D721Med (cell line): ENCODE results near the gene ADAMTSL1.

ENCODE experiments used
- DNase-seq: peaks from one replicate; pipeline ENCODE4 v3.0.0; 2011; ENCODE audit warnings: low spot score; ENCODE audit not compliant: insufficient read length
- FAIRE-seq: peaks from 2 replicates; lab custom pipeline; 2011; peaks lifted over from hg19 to GRCh38; lab: Jason Lieb, UNC
- TF ChIP-seq, protein P1 (sequence below): IDR thresholded peaks from 2 replicates; pipeline ENCODE4 v1.5.1; 2012; ENCODE audit warnings: mild to moderate bottlenecking, control low read depth; ENCODE audit not compliant: insufficient read depth; ENCODE audit errors: missing control alignments

Gene ADAMTSL1

DNA sequence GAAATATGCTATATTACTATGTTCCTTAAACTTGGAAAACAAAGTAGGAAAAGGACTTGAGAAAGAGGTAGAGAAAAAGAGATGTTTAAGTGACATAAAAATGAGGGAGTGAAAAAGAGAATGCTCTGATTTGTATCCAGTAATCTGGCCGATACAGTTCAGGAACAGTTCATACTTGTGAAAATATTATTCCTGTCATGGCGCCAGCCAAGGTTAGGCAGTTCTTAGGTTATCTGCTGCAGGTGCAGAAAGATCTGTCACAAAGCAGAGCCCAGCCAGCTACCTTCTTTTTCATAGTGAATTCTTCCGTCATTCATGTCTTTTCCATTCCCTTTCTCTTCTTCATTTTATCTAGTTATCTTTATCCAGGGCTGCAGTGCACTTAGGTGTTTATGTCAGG, 256.3 kb downstream of the ADAMTSL1 start:
- no peak for DNase-seq
- no peak for FAIRE-seq
- TF ChIP-seq, protein P1, sequence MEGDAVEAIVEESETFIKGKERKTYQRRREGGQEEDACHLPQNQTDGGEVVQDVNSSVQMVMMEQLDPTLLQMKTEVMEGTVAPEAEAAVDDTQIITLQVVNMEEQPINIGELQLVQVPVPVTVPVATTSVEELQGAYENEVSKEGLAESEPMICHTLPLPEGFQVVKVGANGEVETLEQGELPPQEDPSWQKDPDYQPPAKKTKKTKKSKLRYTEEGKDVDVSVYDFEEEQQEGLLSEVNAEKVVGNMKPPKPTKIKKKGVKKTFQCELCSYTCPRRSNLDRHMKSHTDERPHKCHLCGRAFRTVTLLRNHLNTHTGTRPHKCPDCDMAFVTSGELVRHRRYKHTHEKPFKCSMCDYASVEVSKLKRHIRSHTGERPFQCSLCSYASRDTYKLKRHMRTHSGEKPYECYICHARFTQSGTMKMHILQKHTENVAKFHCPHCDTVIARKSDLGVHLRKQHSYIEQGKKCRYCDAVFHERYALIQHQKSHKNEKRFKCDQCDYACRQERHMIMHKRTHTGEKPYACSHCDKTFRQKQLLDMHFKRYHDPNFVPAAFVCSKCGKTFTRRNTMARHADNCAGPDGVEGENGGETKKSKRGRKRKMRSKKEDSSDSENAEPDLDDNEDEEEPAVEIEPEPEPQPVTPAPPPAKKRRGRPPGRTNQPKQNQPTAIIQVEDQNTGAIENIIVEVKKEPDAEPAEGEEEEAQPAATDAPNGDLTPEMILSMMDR: no peak

DNA sequence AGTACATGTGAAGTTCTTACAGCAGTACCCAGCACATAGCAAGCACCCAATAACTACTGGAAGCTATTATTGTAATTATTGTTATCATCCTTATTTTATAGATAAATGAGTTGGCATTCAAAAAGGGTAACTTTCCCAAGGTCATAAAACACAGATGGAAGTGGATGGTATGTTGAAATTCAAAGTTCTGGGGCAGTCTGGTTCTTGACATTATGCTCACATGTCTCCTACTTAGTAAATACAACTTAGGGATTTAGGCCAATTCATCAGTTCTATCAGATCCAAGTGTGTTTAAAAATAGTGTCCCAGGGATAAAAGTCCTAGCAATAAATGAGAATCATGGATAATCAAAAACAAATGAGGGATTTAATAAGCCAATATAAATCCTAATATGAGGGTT, 265.2 kb downstream of the ADAMTSL1 start:
- DNase-seq (no peak), FAIRE-seq (no peak)
- TF ChIP-seq, protein P1: no peak

DNA sequence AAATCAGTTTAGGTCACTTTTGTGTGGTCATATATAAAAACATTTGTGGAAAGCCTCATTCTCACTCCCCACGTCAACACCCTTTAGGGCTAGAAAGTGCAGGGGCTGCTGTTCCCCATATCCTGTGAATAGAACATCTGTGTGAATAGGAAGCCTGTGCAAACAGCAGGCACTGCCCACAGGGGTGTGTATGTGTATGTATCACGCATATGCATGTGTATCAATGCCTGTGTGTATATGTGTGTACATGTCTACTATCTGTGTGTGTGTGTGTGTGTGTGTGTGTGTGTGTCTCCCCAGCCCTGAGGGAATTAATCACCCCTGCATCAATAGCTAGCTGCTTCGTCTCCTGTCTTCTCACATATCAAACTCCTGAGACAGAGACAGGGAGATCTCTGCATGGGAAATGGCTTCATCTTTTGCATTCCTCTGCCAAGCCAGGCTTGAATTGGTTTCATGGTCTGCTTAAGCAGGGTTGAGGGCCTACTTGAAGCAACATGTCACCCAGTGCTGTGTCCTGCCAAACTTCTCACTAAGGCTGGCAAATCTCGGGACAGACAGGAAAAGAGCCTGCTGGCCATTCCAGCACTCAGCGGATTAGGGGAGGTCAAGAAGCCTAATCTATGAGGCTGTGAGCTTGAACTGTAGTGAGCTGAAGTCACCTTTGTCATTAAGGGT, 265.8 kb downstream of the ADAMTSL1 start:
- FAIRE-seq: no peak
- TF ChIP-seq, protein P1: no peak

DNA sequence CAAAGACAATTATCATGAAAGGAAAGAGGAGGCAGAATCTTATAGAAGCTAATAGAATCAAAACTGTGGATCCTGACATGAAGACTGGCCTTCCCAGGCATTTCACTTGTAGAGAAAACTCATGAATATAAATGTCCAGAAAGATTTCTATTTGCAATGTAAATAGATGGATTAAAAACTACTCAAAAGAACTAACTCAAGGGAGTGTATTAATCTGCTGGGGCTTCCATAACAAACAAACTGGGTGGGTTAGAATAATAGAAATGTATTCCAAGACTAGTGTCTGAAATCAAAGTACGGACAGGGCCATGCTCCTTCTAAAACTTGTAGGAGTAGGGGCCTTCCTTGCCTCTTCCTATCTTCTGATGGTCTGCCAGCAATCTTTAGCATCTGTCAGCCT, 267.4 kb downstream of the ADAMTSL1 start:
- TF ChIP-seq, protein P1: no peak
- DNase-seq (no peak), FAIRE-seq (no peak)

More for the DNA sequence above, 265.8 kb downstream of the ADAMTSL1 start:
- no peak for DNase-seq

DNA sequence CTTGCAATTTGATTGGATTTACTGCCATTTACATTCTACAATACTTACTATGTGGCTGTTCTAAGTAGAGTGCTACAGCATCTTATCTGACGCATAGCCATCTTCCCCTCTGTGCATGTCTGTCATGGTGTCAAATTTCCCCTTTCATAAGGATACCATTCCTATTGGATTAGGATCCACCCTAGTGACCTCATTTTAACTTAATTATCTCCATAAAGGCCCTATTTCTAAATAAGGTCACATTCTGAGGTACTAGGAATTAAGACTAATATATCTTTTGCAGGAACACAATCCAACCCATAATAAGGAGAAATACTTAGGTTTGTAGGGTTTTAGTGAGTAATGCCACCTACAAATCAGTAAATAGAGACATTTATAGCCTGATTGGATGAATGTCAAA, 268.0 kb downstream of the ADAMTSL1 start:
- FAIRE-seq: no peak
- no peak for DNase-seq
- TF ChIP-seq, protein P1: no peak

DNA sequence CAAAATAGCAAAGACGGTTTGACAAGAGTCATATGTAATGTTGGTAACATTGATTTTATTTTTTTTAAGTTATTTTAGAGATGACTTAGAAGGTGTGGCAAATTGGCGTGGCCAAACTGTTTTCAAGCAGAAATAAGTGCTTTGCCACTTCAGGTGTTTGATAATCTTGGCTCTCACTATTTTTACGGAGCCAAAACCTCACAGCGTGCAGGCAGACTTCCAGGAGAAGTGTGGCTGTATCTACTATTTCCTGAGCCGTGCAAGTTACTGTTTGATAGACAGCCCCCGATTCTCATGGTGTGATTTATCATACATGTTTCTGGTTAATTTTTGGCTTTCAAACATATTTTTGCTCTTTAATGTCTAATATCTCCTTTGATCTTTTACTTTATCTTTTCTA, 269.5 kb downstream of the ADAMTSL1 start:
- TF ChIP-seq, protein P1: no peak
- FAIRE-seq (no peak), DNase-seq (no peak)

DNA sequence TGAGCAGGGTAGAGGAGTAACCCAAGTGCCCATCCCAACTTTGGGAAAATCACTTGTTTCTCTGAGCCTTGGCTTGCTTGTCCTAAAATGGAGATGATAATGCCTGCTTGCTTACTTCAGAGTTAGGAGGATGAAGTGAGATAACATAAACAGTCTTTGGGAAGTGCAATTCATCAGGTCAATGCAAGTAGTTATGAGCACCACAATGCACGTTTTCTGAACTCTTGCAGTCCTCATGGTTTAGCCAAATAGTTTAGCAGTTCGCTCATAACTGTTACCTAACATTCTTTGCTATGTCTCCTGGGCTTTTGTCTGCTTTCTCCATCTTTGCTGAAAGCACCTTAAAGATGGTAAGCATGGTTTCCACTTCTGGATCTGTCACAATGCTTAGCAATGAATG, 270.0 kb downstream of the ADAMTSL1 start:
- TF ChIP-seq, protein P1: no peak
- FAIRE-seq (no peak), DNase-seq (no peak)
